Measurements from ENCODE around the gene PTCSC3. TPM values are rescaled to one million over a fixed set of nuclear protein-coding genes. Genes with fewer than 3 reads are reported as not detected.

PTCSC3 gene
- total and polyA plus RNA-seq, 10 donors, result not detected

GRCh38 chr14:36094963-36095362 lies 81.6 kb downstream of the PTCSC3 start:
- intact Hi-C loops (cut with DNase I; ENCODE audit: low total_unique reads), result no loop called here
- Histone ChIP-seq H3K4me3 (no peak overlapping the region), H3K27me3 (replicated peaks in 1 of 7) (peaks cover 0 to 19% (median 0%) of the 10 kb centered on the region in 7 donors), H3K9me3 (no peaks in the 10 kb centered on the region), H3K27ac (no peak overlapping the region), H3K36me3 (no peaks in the 10 kb centered on the region), H3K4me1 (no peaks in the 10 kb centered on the region)
- no peak for DNase-seq
- WGBS, 5 donors, result 85 to 91% (median 89%) methylated on average over 4 of the region's 4 CpGs
- TF ChIP-seq POLR2A (IDR thresholded peaks at IDR 0.05), result no peak
- TF ChIP-seq CTCF (IDR thresholded peaks at IDR 0.05 in 8 of 11, conservative IDR thresholded peaks at IDR 0.05 in 3 of 11), result no peak
- no peak for TF ChIP-seq POLR2AphosphoS5 (IDR thresholded peaks at IDR 0.05)

GRCh38 chr14:36091096-36091495 lies 85.4 kb downstream of the PTCSC3 start:
- TF ChIP-seq POLR2A (IDR thresholded peaks at IDR 0.05) (no peak), CTCF (IDR thresholded peaks at IDR 0.05 in 8 of 11, conservative IDR thresholded peaks at IDR 0.05 in 3 of 11) (no peak), POLR2AphosphoS5 (IDR thresholded peaks at IDR 0.05) (no peak)
- 58 to 69% (median 65%) methylated on average over 2 of the region's 2 CpGs for WGBS, 5 donors
- Histone ChIP-seq H3K4me1 (no peaks in the 10 kb centered on the region), H3K27me3 (replicated peaks in 1 of 7) (no peaks in the 10 kb centered on the region), H3K27ac (no peak overlapping the region), H3K9me3 (no peaks in the 10 kb centered on the region), H3K36me3 (no peaks in the 10 kb centered on the region), H3K4me3 (no peak overlapping the region)
- intact Hi-C loops (cut with DNase I; ENCODE audit: low total_unique reads), result no loop called here
- DNase-seq, result no peak

- Histone ChIP-seq H3K4me1 (no peaks in the 10 kb centered on the region), H3K27ac (no peak overlapping the region), H3K27me3 (replicated peaks in 1 of 7) (no peaks in the 10 kb centered on the region), H3K9me3 (no peaks in the 10 kb centered on the region), H3K36me3 (no peaks in the 10 kb centered on the region), H3K4me3 (no peak overlapping the region)
- DNase-seq, result no peak
- 70 to 83% (median 79%) methylated on average over 3 of the region's 3 CpGs for WGBS, 5 donors
- TF ChIP-seq POLR2A (IDR thresholded peaks at IDR 0.05) (no peak), POLR2AphosphoS5 (IDR thresholded peaks at IDR 0.05) (no peak), CTCF (IDR thresholded peaks at IDR 0.05 in 8 of 11, conservative IDR thresholded peaks at IDR 0.05 in 3 of 11) (no peak)
- intact Hi-C loops (cut with DNase I; ENCODE audit: low total_unique reads), result no loop called here
Observed at GRCh38 chr14:36087411-36087810, 89.1 kb downstream of the PTCSC3 start.

GRCh38 chr14:36086629-36087395 lies 89.7 kb downstream of the PTCSC3 start:
- H3K27me3 ChIP-seq (replicated peaks in 1 of 7), result no peaks in the 10 kb centered on the region
- H3K27ac ChIP-seq, result no peak overlapping the region
- H3K4me1 ChIP-seq, result no peaks in the 10 kb centered on the region
- H3K36me3 ChIP-seq, result no peaks in the 10 kb centered on the region
- no peak for TF ChIP-seq CTCF (IDR thresholded peaks at IDR 0.05 in 8 of 11, conservative IDR thresholded peaks at IDR 0.05 in 3 of 11)
- TF ChIP-seq POLR2AphosphoS5 (IDR thresholded peaks at IDR 0.05), result no peak
- TF ChIP-seq POLR2A (IDR thresholded peaks at IDR 0.05), result no peak
- WGBS, 5 donors, result 5 to 17% (median 13%) methylated on average over 1 of the region's 1 CpG
- H3K4me3 ChIP-seq, result no peak overlapping the region
- no peak for DNase-seq
- intact Hi-C loops (cut with DNase I; ENCODE audit: low total_unique reads), result no loop called here
- no peaks in the 10 kb centered on the region for H3K9me3 ChIP-seq
